HepG2 (cell line): ENCODE results near the gene LRRFIP2. TPM values are rescaled to one million over a fixed set of nuclear protein-coding genes. Genes with fewer than 3 reads are reported as not detected.
A peak's percentile ranks its signal among the peaks of the same experiment; 100 is the strongest.

Experiments
- ATAC-seq: fragments of 200-7000 bp; cut with Tn5 transposase; 3 replicates; pipeline ENCODE4 v1.9.1; 2020; ENCODE audit warnings: mild to moderate bottlenecking, moderate library complexity
- BruUV-seq: library from RNA; stranded (reverse); fragments of 400-500 nt; replicated peaks from 2 replicates; lab custom pipeline; 2021; lab: Mats Ljungman, UMichigan
- CTCF ChIA-PET: fragments of 300-600 bp; formaldehyde crosslinking; extraction: SDS; loops from one replicate; lab custom pipeline; 2021; ENCODE audit warnings: low total read pairs, inconsistent platforms, low intra/inter-chr PET ratio; lab: Yijun Ruan, JAX
- POLR2A ChIA-PET: fragments of 350-600 bp; sonication (Branson Sonifier 250); formaldehyde crosslinking; loops from one replicate; lab custom pipeline; 2020; ENCODE audit warnings: antibody characterized with exemption, inconsistent platforms; lab: Yijun Ruan, JAX
- DNase-seq: peaks from one replicate; pipeline ENCODE4 v3.0.0-alpha.2; 2015; ENCODE audit warnings: low spot score
- FAIRE-seq: peaks from 3 replicates; lab custom pipeline; 2011; peaks lifted over from hg19 to GRCh38; lab: Jason Lieb, UNC
- H2AFZ ChIP-seq: one replicate; pipeline ENCODE4 v1.6.1; 2011; ENCODE audit warnings: low read length, inconsistent platforms
- H3K27ac ChIP-seq: fragments of 300-600 bp; 3 replicates; pipeline ENCODE4 v1.8.0; 2011; ENCODE audit warnings: mixed run types, mild to moderate bottlenecking, mixed read lengths, low read length, inconsistent platforms; ENCODE audit not compliant: insufficient read depth; ENCODE audit errors: extremely low read length
- H3K27me3 ChIP-seq, 2 experiments: fragments of 200-600 bp in 1 of 2; 2 replicates in 1 of 2; 3 replicates in 1 of 2; pipeline versions ENCODE4 v1.6.0 to v1.8.0; 2011; ENCODE audit warnings: low read length in 2 of 2, mild to moderate bottlenecking in 2 of 2, moderate library complexity in 2 of 2, inconsistent platforms in 1 of 2; ENCODE audit not compliant: insufficient read depth in 2 of 2, control insufficient read depth in 1 of 2
- H3K36me3 ChIP-seq, 2 experiments: fragments of 200-600 bp in 1 of 2; replicated peaks in 1 of 2; 2 replicates in 1 of 2; 3 replicates in 1 of 2; pipeline versions ENCODE4 v1.5.1 to v1.8.0; 2011; ENCODE audit warnings: low read length in 2 of 2, inconsistent platforms in 1 of 2; ENCODE audit not compliant: insufficient read depth in 2 of 2, control insufficient read depth in 1 of 2
- H3K4me1 ChIP-seq: 2 replicates; pipeline ENCODE4 v1.5.1; 2012; ENCODE audit warnings: low read length, inconsistent platforms; ENCODE audit not compliant: insufficient read depth
- H3K4me2 ChIP-seq: 2 replicates; pipeline ENCODE4 v1.6.0; 2011; ENCODE audit warnings: low read depth, low read length, inconsistent platforms
- H3K4me3 ChIP-seq, 3 experiments: fragments of 200-600 bp in 1 of 3; sonication (generic), shearing (Covaris generic) in 1 of 3; replicated peaks in 1 of 3; 2 replicates each; pipeline ENCODE4 v1.5.1; 2011 to 2016; ENCODE audit warnings: low read length in 3 of 3, inconsistent platforms in 2 of 3, low read depth in 2 of 3, mild to moderate bottlenecking in 2 of 3, control low read depth in 1 of 3, mixed read lengths in 1 of 3; ENCODE audit not compliant: insufficient read depth in 1 of 3
- H3K79me2 ChIP-seq: one replicate; pipeline ENCODE4 v1.6.1; 2011; ENCODE audit warnings: low read length, inconsistent platforms; ENCODE audit not compliant: insufficient read depth
- H3K9ac ChIP-seq: 2 replicates; pipeline ENCODE4 v1.6.0; 2011; ENCODE audit warnings: mild to moderate bottlenecking, low read depth, low read length, inconsistent platforms; ENCODE audit not compliant: insufficient read depth
- H3K9me3 ChIP-seq: 2 replicates; pipeline ENCODE4 v1.5.1; 2012; ENCODE audit warnings: mild to moderate bottlenecking, low read length
- H4K20me1 ChIP-seq: 2 replicates; pipeline ENCODE4 v1.6.0; 2011; ENCODE audit warnings: inconsistent platforms, mild to moderate bottlenecking, low read length, moderate library complexity; ENCODE audit not compliant: insufficient read depth
- HIVEP1 ChIP-seq: sonication (generic); formaldehyde crosslinking; IDR thresholded peaks from 2 replicates; pipeline ENCODE4 v1.4.0; 2020; ENCODE audit warnings: mild to moderate bottlenecking, missing genetic modification reagents
- IKZF1 ChIP-seq: fragments of 450-650 bp; IDR thresholded peaks from 2 replicates; pipeline ENCODE4 v1.7.1; 2016
- MEIS1 ChIP-seq: sonication (generic); formaldehyde crosslinking; IDR thresholded peaks from 2 replicates; pipeline ENCODE4 v1.9.0; 2021; ENCODE audit warnings: mild to moderate bottlenecking, missing genetic modification reagents, moderate library complexity, borderline replicate concordance
- NCOA5 ChIP-seq: sonication (generic); formaldehyde crosslinking; IDR thresholded peaks from 2 replicates; pipeline ENCODE4 v1.4.0; 2020; ENCODE audit warnings: missing genetic modification reagents
- PHF8 ChIP-seq: sonication (generic); formaldehyde crosslinking; IDR thresholded peaks from 2 replicates; pipeline ENCODE4 v1.5.0; 2020; ENCODE audit warnings: missing genetic modification reagents
- ZBTB3 ChIP-seq: sonication (generic); formaldehyde crosslinking; IDR thresholded peaks from 2 replicates; pipeline ENCODE4 v1.4.0; 2020; ENCODE audit warnings: low read depth, mild to moderate bottlenecking, moderate library complexity, missing genetic modification reagents, borderline replicate concordance
- ZNF430 ChIP-seq: sonication (generic); formaldehyde crosslinking; IDR thresholded peaks from 2 replicates; pipeline ENCODE4 v1.9.0; 2021; ENCODE audit warnings: mild to moderate bottlenecking, missing genetic modification reagents
- ZNF546 ChIP-seq: sonication (generic); formaldehyde crosslinking; conservative IDR thresholded peaks from 2 replicates; pipeline ENCODE4 v1.8.1; 2023; ENCODE audit warnings: mild to moderate bottlenecking, missing genetic modification reagents
- ZNF589 ChIP-seq: sonication (generic); formaldehyde crosslinking; conservative IDR thresholded peaks from 2 replicates; pipeline ENCODE4 v1.8.0; 2022; ENCODE audit warnings: mild to moderate bottlenecking, moderate library complexity, missing genetic modification reagents
- WGBS: methylation state at CpG from one replicate; pipeline ENCODE4 v1.1.6; 2017; ENCODE audit warnings: low lambda C conversion rate; 5-methylcytosine and 5-hydroxymethylcytosine counted together
- in situ Hi-C: cut with HindIII; loops from 2 replicates; pipeline ENCODE4 v1.10.0; 2017; ENCODE audit warnings: low pct_unique_long_range_greater_than_20kb; ENCODE audit not compliant: extremely low pct_ligation_motif_present
- intact Hi-C: fragments of 100-400 bp; cut with micrococcal nuclease; formaldehyde crosslinking; loops from one replicate; pipeline ENCODE4 v1.10.0; 2022; ENCODE audit not compliant: unreplicated experiment
- polyA plus RNA-seq, 8 experiments: library from polyadenylated mRNA; depleted of rRNA in 3 of 8; stranded (reverse) in 7 of 8; unstranded in 1 of 8; fragments of >200 nt; fragmentation: Illumina TruSeq in 4 of 8; extraction: Trizol in 4 of 8; gene quantifications; 2 replicates each; pipeline versions ENCODE4 v1.2.1 to v1.2.3, GENCODE V29; 2011 to 2016; ENCODE audit warnings: low read depth in 4 of 8, missing spikeins in 1 of 8, mixed read lengths in 1 of 8; ENCODE audit not compliant: insufficient read depth in 1 of 8
- total RNA-seq, 5 experiments: library from RNA; depleted of rRNA; stranded (reverse); fragments of >200 nt; fragmentation: Illumina TruSeq; extraction: Trizol; gene quantifications; 2 replicates each; pipeline ENCODE4 v1.2.3, GENCODE V29; 2016; ENCODE audit warnings: low read depth in 1 of 5
- TF ChIP-seq, protein P1 (sequence below): sonication (generic); formaldehyde crosslinking; IDR thresholded peaks from 2 replicates; pipeline ENCODE4 v1.5.0; 2020; ENCODE audit warnings: mild to moderate bottlenecking, missing genetic modification reagents, borderline replicate concordance

Gene LRRFIP2
- total and polyA plus RNA-seq, 2 of the 13 experiments (the other 11 are each of a cell fraction or from before 2014, with no cell fraction given): 13.5 to 32.2 TPM

DNA sequence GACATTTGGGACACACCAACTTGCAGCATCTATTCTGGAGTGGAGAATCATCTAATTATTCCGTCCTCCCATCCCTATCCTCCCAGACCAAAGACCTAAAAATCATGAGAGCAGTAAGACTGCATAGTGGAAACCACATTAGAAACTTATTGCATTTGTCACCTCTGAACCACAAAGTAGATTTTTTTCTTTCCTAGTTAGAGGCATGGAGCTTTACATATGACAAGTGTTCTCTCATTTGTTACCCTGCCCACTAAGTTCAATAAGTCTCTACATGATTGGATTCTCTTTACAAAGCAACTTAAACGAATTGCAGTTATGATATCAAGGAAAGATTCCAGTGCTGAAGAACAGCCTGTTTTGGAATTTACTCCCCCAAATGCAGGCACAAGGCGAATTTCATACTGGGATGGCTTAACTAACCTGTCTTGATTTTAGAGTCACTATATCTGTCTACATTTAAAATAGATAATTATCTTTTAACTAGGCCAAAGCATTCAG lies 42.3 kb upstream of the LRRFIP2 start:
- FAIRE-seq (no peak), ATAC-seq (no peak), DNase-seq (no peak)
- Histone ChIP-seq H3K4me3 (peak overlapping the region; percentile 25 to 67 (median 42); a peak in 5 of 6 replicates), H3K27ac (peak overlapping the region; percentile 62), H4K20me1 (no peaks in the 10 kb centered on the region), H3K79me2 (no peaks in the 10 kb centered on the region), H3K4me2 (peak overlapping the region; percentile 73), H3K9ac (peak overlapping the region; percentile 38), H3K27me3 (no peaks in the 10 kb centered on the region), H3K4me1 (peaks cover 53% of the 10 kb centered on the region), H2AFZ (no peak overlapping the region), H3K36me3 (no peaks in the 10 kb centered on the region), H3K9me3 (no peaks in the 10 kb centered on the region)
- POLR2A ChIA-PET: interaction anchor here (1.0 to 2.1 kb wide), 3 partner anchors 11 to 297 kb away, joined by 3 to 36 read pairs (median 9); partner anchors contain the start of genes EPM2AIP1 and MLH1
- WGBS: 55% methylated on average over 3 of the region's 3 CpGs
- in situ Hi-C loops (loop anchor here (10.0 to 25.0 kb wide), 2 partner anchors 192 to 479 kb away; no protein-coding TSS in a partner anchor), intact Hi-C loops (no loop called here)
- no TSS peak for BruUV-seq
- TF ChIP-seq ZNF589 (CRISPR knock-in tag) (0 out of 2 replicates have a peak, but pooled peaks have one; percentile 13), ZNF546 (CRISPR knock-in tag) (0 out of 2 replicates have a peak, but pooled peaks have one; percentile 9), ZNF430 (CRISPR knock-in tag) (0 out of 2 replicates have a peak, but pooled peaks have one; percentile 2), IKZF1 (no peak), ZBTB3 (0 out of 2 replicates have a peak, but pooled peaks have one; percentile 34)
- CTCF ChIA-PET: no interaction called here

DNA sequence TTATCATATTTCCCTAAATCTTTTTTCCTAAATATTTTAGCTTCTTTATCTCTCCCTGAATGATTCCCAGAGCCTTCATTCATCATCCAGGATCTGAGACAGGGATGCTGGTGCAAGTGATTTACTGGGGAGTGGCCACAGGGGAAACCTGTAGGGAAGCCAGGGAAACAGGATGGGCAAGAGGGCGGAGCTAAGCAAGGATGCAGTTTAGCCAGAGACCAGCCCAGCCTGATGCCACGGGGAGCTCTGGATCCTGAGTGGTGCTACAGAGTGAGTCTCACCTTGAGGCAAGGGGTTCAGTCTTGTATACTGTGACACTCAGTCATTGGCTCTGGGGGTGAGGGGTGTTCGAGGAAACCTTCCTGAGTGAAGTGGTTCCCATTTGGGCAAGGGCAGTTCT lies 39.7 kb upstream of the LRRFIP2 start:
- Histone ChIP-seq H3K4me1 (peaks cover 39% of the 10 kb centered on the region), H3K9ac (no peak overlapping the region), H3K4me2 (peak overlapping the region; percentile 34; the same call in 1 of the 2 replicates), H3K4me3 (no peak overlapping the region), H3K36me3 (no peaks in the 10 kb centered on the region), H3K79me2 (no peaks in the 10 kb centered on the region), H3K27me3 (no peaks in the 10 kb centered on the region), H3K27ac (no peak overlapping the region), H2AFZ (peak overlapping the region; percentile 36), H4K20me1 (no peaks in the 10 kb centered on the region), H3K9me3 (no peaks in the 10 kb centered on the region)
- intact Hi-C loops (no loop called here), in situ Hi-C loops (loop anchor here (10.0 to 25.0 kb wide), 2 partner anchors 189 to 477 kb away; no protein-coding TSS in a partner anchor)
- 58% methylated on average over 3 of the region's 3 CpGs for WGBS
- ATAC-seq (no peak), FAIRE-seq (no peak), DNase-seq (no peak)
- no TSS peak for BruUV-seq
- POLR2A ChIA-PET: no interaction called here
- TF ChIP-seq MEIS1 (CRISPR knock-in tag) (no peak), PHF8 (CRISPR knock-in tag) (no peak), NCOA5 (CRISPR knock-in tag) (no peak), HIVEP1 (CRISPR knock-in tag) (no peak)
- TF ChIP-seq, protein P1, sequence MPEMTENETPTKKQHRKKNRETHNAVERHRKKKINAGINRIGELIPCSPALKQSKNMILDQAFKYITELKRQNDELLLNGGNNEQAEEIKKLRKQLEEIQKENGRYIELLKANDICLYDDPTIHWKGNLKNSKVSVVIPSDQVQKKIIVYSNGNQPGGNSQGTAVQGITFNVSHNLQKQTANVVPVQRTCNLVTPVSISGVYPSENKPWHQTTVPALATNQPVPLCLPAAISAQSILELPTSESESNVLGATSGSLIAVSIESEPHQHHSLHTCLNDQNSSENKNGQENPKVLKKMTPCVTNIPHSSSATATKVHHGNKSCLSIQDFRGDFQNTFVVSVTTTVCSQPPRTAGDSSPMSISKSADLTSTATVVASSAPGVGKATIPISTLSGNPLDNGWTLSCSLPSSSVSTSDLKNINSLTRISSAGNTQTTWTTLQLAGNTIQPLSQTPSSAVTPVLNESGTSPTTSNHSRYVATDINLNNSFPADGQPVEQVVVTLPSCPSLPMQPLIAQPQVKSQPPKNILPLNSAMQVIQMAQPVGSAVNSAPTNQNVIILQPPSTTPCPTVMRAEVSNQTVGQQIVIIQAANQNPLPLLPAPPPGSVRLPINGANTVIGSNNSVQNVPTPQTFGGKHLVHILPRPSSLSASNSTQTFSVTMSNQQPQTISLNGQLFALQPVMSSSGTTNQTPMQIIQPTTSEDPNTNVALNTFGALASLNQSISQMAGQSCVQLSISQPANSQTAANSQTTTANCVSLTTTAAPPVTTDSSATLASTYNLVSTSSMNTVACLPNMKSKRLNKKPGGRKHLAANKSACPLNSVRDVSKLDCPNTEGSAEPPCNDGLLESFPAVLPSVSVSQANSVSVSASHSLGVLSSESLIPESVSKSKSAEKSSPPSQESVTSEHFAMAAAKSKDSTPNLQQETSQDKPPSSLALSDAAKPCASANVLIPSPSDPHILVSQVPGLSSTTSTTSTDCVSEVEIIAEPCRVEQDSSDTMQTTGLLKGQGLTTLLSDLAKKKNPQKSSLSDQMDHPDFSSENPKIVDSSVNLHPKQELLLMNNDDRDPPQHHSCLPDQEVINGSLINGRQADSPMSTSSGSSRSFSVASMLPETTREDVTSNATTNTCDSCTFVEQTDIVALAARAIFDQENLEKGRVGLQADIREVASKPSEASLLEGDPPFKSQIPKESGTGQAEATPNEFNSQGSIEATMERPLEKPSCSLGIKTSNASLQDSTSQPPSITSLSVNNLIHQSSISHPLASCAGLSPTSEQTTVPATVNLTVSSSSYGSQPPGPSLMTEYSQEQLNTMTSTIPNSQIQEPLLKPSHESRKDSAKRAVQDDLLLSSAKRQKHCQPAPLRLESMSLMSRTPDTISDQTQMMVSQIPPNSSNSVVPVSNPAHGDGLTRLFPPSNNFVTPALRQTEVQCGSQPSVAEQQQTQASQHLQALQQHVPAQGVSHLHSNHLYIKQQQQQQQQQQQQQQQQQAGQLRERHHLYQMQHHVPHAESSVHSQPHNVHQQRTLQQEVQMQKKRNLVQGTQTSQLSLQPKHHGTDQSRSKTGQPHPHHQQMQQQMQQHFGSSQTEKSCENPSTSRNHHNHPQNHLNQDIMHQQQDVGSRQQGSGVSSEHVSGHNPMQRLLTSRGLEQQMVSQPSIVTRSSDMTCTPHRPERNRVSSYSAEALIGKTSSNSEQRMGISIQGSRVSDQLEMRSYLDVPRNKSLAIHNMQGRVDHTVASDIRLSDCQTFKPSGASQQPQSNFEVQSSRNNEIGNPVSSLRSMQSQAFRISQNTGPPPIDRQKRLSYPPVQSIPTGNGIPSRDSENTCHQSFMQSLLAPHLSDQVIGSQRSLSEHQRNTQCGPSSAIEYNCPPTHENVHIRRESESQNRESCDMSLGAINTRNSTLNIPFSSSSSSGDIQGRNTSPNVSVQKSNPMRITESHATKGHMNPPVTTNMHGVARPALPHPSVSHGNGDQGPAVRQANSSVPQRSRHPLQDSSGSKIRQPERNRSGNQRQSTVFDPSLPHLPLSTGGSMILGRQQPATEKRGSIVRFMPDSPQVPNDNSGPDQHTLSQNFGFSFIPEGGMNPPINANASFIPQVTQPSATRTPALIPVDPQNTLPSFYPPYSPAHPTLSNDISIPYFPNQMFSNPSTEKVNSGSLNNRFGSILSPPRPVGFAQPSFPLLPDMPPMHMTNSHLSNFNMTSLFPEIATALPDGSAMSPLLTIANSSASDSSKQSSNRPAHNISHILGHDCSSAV (CRISPR knock-in tag): no peak
- CTCF ChIA-PET: no interaction called here
